Endothelial cell (in vitro differentiated cells): Measurements from ENCODE around the gene STRIT1. TPM values are rescaled to one million over a fixed set of nuclear protein-coding genes. Genes with fewer than 3 reads are reported as not detected.

Experiments
- DNase-seq: peaks from one replicate; pipeline ENCODE4 v3.0.0; 2021; ENCODE audit warnings: low spot score
- H3K27ac Mint-ChIP-seq: one replicate; pipeline ENCODE4 v1.8.0; 2021; ENCODE audit warnings: mixed read lengths, inconsistent platforms; ENCODE audit not compliant: unreplicated experiment
- H3K27me3 Mint-ChIP-seq: one replicate; pipeline ENCODE4 v1.8.0; 2021; ENCODE audit warnings: mild to moderate bottlenecking, moderate library complexity, mixed read lengths, inconsistent platforms; ENCODE audit not compliant: unreplicated experiment
- H3K36me3 Mint-ChIP-seq: one replicate; pipeline ENCODE4 v1.8.0; 2021; ENCODE audit warnings: mild to moderate bottlenecking, low read depth, mixed read lengths, inconsistent platforms; ENCODE audit not compliant: unreplicated experiment
- H3K4me1 Mint-ChIP-seq: one replicate; pipeline ENCODE4 v1.8.0; 2021; ENCODE audit warnings: mild to moderate bottlenecking, mixed read lengths, inconsistent platforms; ENCODE audit not compliant: unreplicated experiment
- H3K4me3 Mint-ChIP-seq: one replicate; pipeline ENCODE4 v1.8.0; 2021; ENCODE audit warnings: mild to moderate bottlenecking, mixed read lengths, inconsistent platforms; ENCODE audit not compliant: unreplicated experiment
- H3K9me3 Mint-ChIP-seq: one replicate; pipeline ENCODE4 v1.8.0; 2021; ENCODE audit warnings: mixed read lengths, inconsistent platforms; ENCODE audit not compliant: unreplicated experiment
- CTCF ChIP-seq: fragments of 200-600 bp; sonication (generic); IDR thresholded peaks from one replicate; pipeline ENCODE4 v1.5.0; 2021; ENCODE audit warnings: antibody characterized with exemption; ENCODE audit not compliant: unreplicated experiment
- total RNA-seq: library from RNA; stranded (reverse); fragmentation: NEBNext Ultra II Directional; extraction: Animal tissue kit (Norgen Biotek cat#: 25700); gene quantifications from one replicate; pipeline ENCODE4 v1.2.1, GENCODE V29; 2021; ENCODE audit not compliant: unreplicated experiment

The STRIT1 gene
- total RNA-seq, 1 donor from 2014 or later: not detected

- no peak overlapping the region for H3K27ac Mint-ChIP-seq
- DNase-seq: no peak
- TF ChIP-seq CTCF: no peak
- H3K9me3 Mint-ChIP-seq: no peaks in the 10 kb centered on the region
- no peaks in the 10 kb centered on the region for H3K36me3 Mint-ChIP-seq
- peaks cover 3% of the 10 kb centered on the region for H3K27me3 Mint-ChIP-seq
- no peak overlapping the region for H3K4me3 Mint-ChIP-seq
- H3K4me1 Mint-ChIP-seq: no peaks in the 10 kb centered on the region
Observed at GRCh38 chr3:155327871-155328270, 34.4 kb upstream of the STRIT1 start.

- Mint-ChIP-seq H3K27ac (no peak overlapping the region), H3K9me3 (no peaks in the 10 kb centered on the region), H3K4me1 (no peaks in the 10 kb centered on the region), H3K36me3 (no peaks in the 10 kb centered on the region), H3K27me3 (peaks cover 3% of the 10 kb centered on the region), H3K4me3 (no peak overlapping the region)
- DNase-seq: no peak
- no peak for TF ChIP-seq CTCF
Observed at GRCh38 chr3:155327430-155327829, 33.9 kb upstream of the STRIT1 start.

DNA sequence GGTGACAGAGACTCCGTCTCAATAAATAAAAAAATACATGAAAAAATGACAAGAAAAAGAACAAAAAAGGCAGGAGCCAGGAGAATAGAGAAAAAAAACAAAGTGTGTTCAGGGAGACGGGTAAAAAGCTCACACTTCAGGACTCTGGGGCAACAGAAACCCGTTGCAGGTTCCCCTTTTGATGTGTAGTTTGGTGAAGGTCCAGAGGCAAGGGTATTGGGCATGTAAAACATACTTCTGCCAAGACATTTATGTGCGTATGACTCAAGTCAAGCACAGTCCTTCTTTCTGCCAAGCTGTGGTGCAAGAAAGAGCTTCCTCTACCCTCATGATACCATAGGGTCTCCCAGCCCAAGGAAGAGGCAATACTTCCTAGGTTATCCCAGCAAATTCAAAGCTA, 33.4 kb upstream of the STRIT1 start:
- no peak overlapping the region for H3K4me3 Mint-ChIP-seq
- no peak for TF ChIP-seq CTCF
- no peak overlapping the region for H3K27ac Mint-ChIP-seq
- peaks cover 3% of the 10 kb centered on the region for H3K27me3 Mint-ChIP-seq
- no peaks in the 10 kb centered on the region for H3K9me3 Mint-ChIP-seq
- H3K36me3 Mint-ChIP-seq: no peaks in the 10 kb centered on the region
- no peak for DNase-seq
- no peaks in the 10 kb centered on the region for H3K4me1 Mint-ChIP-seq

GRCh38 chr3:155326244-155326643, 32.8 kb upstream of the STRIT1 start:
- H3K4me3 Mint-ChIP-seq: no peak overlapping the region
- TF ChIP-seq CTCF: no peak
- no peaks in the 10 kb centered on the region for H3K36me3 Mint-ChIP-seq
- no peak for DNase-seq
- no peaks in the 10 kb centered on the region for H3K9me3 Mint-ChIP-seq
- H3K27me3 Mint-ChIP-seq: peaks cover 3% of the 10 kb centered on the region
- no peaks in the 10 kb centered on the region for H3K4me1 Mint-ChIP-seq
- no peak overlapping the region for H3K27ac Mint-ChIP-seq

DNA sequence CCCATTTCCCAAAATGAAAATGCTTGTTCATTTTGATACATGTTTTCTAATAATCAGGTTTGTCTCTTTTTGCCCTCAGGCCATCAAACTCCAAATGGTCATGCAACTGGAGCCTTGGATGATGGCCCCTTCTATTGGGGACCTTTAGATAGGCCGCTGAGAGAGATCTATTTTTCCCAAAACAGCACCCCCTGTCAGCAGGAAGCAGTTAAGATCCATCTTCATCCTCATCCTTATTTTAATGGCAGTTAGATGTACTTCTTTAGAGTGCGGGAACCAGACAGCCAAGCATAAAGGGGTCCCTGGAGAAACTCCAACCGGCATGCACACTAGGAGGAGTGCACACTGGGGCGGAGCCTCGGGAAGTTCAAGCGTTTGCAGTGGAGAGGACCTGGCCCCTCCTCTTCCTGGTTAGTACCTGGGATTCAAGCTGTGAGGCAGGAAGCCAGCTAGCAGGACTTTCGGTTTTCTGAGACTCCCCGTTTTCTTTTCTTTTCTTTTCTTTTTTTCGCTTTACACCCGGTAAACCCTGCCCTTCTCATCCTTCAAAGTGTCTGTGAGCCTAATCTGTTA, 31.9 kb upstream of the STRIT1 start:
- no peaks in the 10 kb centered on the region for H3K4me1 Mint-ChIP-seq
- TF ChIP-seq CTCF: no peak
- H3K27ac Mint-ChIP-seq: no peak overlapping the region
- no peak overlapping the region for H3K4me3 Mint-ChIP-seq
- no peak for DNase-seq
- no peaks in the 10 kb centered on the region for H3K36me3 Mint-ChIP-seq
- H3K27me3 Mint-ChIP-seq: peaks cover 3% of the 10 kb centered on the region
- H3K9me3 Mint-ChIP-seq: no peaks in the 10 kb centered on the region
